TTC549 (cell line): Measurements from ENCODE around the gene C11orf68.

Experiments used
- FAIRE-seq: peaks from 2 replicates; lab custom pipeline; 2012; peaks lifted over from hg19 to GRCh38; lab: Jason Lieb, UNC

Gene C11orf68

DNA sequence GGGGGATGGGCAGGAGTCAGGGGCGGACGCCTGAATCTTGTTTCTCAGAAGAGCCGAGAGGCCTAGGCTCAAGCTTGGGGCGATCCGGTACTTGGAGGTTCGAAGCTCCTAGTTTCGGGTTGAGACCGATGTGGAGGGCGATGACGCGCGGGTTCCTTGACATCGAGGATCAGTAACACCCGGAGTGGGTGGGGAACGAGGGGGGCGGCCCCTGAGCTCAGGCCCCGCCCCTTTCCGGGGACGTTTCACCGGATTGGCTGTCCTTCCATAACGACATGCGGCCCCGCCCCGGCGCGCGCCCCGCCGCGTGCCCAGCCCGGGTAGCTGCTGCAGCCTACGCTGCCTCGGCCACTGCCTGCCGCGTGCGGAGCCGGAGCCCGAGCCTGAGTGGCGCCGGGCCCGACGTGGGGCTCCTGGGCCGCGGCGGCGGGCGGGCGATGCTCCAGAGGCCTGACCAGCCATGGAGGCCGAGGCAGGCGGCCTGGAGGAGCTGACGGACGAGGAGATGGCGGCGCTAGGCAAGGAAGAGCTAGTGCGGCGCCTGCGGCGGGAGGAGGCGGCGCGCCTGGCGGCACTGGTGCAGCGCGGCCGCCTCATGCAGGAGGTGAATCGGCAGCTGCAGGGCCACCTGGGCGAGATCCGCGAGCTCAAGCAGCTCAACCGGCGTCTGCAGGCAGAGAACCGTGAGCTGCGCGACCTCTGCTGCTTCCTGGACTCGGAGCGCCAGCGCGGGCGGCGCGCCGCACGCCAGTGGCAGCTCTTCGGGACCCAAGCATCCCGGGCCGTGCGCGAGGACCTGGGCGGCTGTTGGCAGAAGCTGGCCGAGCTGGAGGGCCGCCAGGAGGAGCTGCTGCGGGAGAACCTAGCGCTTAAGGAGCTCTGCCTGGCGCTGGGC is 28.3 kb downstream of the C11orf68 start, which contains the start of gene CCDC85B:
Gene CCDC85B, plus strand, starts transcription at position 350 of the 895 bp plus-strand sequence. Its CDS starts 111 bp downstream, at position 461.
- FAIRE-seq: no peak

DNA sequence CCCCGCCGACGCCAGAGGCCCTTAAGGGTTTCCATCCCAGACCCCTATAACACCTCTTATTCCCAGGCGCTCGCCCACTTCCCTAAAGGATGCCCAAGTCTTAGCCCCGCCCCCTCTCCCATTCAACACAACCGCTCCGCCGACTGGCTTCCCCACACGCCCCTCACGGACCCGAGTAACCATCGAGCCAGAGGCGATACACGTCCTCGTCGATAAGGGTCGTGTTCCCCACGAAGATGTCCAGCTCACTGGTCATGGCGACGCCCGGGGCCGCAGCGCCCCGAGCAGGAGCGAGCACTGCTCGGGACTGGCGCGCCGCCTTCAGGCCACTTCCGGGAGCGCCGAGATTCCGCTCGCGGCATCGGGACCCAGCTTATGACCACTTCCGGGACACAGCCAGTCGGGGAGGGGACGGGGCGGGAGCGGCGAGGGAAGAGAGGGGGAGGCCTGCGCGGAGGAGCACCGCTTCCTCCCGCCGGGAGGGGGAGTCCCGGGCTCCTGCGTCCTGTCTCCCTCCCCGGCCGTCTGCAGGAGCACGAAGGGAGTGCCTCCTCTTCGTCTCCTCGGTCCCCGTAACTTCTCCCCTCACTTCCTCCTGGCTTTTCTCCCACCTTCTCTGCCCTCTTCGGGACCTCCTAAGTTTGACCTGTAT is 30.6 kb downstream of the C11orf68 start, which contains the start of gene FIBP:
Gene FIBP, minus strand, starts transcription at position 309 of the 652 bp plus-strand sequence. Its CDS starts 53 bp downstream, at position 256.
- no peak for FAIRE-seq

DNA sequence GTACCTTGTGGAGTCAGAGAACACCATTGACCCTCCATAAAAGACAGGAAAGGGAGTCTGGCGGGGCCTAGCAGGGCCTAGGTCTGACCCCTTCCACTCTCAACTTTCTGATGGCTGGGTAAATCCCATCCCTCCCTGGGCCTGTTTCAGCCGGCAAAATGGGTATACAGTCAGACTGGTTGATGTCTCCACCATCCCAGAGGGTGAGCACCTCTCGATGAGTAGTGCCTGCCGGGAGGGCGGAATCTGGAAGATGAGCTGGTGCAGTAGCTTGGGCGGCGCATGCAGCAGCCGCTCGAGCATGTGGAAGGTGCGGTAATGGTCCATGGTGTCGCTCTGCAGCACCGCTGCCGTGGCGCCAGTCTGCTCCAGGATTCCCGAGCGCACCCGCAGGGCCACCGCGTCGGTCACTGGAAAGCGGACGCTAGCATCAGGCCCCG is 31.1 kb downstream of the C11orf68 start:
- no peak for FAIRE-seq

DNA sequence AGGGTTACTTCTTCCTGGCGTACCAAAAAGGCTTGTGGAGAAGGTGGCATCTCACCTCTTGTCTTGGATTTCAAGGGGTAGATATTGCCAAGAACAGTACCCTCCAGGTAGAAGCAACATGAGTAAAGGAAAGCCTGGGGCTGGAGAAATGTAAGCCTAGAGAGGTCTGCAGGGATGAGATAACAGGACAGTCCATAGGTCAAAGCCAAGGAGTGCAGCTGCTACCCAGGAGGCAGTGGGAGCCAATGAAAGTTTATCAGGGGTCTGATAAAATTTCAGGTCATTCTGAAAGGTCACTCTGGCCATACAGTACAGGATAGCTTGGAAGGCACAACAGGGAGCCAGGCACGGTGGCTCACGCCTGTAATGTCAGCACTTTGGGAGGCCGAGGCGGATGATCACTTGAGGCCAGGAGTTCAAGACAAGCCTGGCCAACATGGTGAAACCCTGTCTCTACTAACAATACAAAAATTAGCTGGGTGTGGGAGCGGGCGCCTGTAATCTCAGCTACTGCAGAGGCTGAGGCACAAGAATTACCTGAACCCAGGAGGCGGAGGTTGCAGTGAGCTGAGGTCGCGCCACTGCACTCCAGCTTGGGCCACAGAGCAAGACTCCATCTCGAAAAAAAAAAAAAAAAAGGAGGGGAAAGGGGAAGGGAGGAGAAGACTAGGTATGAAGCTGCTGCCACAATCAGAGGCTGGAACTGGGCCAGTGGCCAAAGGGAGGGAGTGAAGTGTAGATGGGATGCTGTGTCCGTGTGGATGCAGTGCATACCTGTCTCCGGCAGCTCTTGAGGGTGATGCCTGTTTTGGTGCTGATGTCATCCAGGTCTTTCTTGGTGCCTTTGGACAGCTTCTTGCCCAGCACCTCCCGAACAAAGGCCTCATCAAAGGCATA is 31.8 kb downstream of the C11orf68 start:
- FAIRE-seq: no peak

DNA sequence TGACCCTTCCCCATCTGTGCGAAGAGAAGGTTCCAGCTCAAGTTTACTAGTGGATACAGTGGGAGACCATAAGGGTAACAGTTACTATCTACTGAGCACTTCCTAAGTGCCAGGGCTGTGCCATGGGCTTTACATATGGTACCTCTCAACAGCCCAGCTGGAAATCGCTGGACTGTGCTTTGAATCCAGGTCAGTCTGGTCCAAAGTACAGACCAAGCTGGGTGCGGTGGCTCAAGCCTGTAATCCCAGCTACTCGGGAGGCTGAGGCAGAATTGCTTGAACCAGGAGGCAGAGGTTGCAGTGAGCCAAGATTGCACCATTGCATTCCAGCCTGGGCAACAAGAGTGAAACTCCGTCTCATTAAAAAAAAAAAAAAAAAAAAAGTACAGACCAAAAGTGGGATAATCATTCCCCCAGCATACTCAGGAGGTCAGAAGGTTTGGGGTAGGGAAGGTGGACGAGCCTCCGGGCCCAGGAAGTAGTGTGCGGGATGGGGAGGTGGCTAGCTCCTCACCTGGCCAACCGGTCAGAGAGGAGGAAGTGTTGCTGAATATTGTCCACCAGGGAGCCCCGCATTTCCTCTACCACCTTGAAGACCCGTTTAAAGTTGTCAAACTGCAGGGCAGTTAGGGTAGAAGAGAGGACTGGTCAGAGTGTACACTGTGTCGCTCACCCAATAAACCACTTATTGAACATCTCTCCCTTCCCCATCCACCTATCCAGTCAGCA is 32.9 kb downstream of the C11orf68 start:
- FAIRE-seq: no peak

DNA sequence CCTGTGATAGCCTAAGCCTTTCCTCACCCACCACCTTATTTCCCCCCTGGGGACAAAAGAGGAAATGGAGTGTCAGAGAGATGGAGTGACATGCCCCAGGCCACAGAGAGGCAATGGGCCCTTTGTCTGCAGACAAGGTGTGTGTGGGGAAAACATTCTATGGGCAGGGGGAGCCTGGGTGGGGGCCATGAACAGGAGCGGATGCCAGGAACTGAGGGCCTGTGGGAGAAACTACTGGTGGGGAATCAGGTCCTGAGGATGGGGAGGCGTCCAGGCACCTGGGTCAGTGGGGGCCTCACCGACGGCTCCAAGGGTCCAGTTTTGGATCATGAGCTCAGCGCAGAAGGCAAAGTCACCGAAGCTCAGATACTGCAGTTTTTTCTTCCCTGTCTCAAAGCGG is 33.6 kb downstream of the C11orf68 start:
- no peak for FAIRE-seq

DNA sequence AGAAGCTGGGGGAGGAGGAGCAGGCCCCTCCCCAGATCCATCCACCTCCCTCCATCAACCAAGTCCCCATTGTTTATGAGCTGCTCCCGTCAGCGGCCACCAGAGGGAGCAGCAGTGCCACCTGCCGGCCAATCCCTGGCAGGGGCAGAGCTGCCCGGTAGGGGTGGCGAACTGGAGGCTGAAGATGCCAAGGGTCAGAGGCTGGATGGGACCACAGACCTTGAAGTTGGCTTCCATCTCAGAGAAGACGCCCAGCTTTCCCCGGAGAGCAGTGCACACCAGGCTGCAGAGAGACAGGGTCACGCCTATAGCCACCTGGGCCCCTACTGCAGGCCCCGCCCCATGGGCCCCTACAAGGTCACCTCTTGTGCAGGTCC is 34.2 kb downstream of the C11orf68 start:
- FAIRE-seq: no peak

DNA sequence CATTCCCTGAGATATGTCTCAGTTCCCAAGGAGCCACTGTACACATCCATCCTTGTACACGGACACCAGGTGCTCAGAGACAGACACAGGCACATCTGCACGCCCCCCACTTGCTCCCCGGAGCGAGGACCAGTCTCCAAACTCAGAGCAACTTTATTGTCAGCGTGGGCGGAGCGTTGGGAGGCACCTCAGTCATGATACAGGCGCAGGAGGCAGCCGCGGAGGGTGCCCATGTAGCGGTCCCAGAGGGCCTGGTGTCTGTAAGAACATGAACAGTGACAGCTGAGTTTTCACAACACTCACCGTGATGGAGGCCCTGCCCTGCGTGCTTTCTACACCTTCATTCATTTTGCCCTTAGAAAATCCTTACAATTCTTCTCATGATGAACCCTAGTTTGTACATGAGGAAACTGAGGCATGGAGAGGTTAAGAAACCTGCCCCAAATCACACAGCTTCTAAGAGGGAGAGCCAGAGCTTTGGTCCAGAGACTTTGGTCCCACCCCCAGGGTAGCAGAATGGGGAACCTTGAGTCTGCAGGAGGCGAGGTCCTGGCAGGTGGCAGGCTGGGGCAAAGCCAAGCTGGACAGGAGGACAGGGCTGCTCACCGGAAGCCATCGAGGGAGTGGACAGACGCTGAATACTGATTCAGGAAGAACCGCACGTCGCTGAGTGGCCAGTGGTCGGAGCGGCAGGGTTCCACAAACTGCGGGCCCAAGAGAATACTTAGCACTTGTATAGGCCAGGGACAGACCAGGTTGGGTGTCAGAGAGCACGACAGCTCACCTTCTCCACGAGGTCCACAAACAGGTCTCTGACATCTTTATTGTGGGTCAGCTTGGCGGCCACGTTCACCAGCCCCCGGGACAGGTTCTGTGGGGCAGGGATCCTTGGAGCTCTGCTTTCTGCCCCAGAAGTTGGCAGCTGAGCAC is 34.8 kb downstream of the C11orf68 start:
- no peak for FAIRE-seq

DNA sequence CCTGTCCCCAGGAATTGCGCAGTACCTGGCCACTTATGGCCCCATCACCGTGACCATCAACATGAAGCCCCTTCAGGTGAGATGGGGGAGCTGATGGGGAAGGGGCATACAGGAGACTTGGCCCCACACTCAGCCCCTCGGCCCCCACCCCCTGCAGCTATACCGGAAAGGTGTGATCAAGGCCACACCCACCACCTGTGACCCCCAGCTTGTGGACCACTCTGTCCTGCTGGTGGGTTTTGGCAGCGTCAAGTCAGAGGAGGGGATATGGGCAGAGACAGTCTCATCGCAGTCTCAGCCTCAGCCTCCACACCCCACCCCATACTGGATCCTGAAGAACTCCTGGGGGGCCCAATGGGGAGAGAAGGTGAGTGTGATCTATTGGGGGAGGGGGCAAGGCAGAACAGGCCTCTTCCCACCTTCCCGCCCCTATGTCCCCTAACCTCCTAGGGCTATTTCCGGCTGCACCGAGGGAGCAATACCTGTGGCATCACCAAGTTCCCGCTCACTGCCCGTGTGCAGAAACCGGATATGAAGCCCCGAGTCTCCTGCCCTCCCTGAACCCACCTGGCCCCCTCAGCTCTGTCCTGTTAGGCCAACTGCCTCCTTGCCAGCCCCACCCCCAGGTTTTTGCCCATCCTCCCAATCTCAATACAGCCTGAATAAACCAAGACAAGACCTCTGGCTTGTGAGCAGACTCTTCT is 35.7 kb downstream of the C11orf68 start:
- no peak for FAIRE-seq

DNA sequence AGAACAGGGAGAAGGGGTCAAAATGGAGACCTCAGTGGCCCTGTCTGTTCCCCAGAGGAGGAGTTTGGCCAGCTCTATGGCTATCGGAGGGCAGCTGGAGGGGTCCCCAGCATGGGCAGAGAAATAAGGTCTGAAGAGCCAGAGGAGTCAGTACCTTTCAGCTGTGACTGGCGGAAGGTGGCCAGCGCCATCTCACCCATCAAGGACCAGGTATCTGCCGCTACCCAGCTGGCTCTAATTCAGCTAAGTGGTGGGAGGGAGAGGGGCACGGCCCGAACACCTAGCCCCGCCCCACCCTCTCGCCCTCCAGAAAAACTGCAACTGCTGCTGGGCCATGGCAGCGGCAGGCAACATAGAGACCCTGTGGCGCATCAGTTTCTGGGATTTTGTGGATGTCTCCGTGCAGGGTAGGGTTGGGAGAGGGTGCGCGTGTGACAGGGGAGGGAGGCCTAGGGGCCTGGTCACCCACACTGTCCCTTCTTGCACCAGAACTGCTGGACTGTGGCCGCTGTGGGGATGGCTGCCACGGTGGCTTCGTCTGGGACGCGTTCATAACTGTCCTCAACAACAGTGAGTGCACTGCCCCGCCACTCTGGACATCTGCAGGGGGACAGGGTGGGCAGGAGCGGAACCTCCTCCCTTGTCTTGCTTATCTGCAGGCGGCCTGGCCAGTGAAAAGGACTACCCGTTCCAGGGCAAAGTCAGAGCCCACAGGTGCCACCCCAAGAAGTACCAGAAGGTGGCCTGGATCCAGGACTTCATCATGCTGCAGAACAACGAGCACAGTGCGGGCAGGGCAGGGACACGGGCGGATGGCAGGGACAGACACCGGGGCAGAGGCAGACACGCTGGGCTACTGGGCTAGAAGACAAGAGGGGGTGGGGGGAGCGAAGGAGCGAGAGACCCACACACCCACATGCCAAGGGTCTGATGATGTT is 36.5 kb downstream of the C11orf68 start:
- FAIRE-seq: no peak

DNA sequence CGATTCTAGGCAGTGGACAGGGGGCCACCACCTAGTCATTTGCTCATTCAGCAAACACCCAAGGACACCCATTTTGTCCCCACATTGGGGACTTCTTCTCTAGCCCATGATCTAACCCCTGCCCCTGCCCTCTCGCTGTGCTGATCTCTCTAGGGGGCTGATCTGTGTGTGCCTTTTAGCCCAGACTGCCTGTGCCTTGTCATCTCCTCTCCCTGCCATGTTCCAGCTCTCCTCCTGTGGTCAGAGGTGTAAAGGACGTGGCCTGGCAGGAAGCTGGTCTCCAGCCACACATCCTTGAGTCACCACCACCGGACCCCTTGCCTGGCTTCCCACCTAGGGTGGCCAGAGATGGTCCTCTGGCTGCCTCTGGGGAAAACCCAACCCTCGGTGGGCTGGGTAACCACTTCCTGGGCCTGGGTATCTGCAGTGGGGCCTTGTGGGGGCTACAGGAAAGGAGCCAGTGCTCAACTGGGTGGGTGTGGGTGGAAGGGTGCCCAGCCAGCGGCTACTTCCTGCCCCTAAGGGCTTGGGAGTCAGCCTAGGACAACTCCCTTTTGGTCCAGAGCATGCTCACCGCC is 37.9 kb downstream of the C11orf68 start:
- FAIRE-seq: no peak

DNA sequence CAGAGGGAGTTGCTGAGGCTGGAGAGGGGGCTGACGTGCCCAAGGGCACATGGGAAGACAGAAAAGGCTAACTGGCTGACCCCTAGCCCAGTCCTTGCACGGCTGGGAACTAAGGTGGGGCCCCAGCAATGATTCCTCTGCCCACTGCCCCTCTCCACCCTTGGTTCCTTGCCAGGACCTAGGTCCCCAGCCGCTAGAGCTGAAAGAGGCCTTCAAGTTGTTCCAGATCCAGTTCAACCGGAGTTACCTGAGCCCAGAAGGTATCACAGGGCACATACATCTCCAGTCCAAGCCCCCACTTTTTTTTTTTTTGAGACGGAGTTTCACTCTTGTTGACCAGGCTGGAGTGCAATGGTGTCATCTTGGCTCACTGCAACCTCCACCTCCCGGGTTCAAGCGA is 38.8 kb downstream of the C11orf68 start:
- no peak for FAIRE-seq

DNA sequence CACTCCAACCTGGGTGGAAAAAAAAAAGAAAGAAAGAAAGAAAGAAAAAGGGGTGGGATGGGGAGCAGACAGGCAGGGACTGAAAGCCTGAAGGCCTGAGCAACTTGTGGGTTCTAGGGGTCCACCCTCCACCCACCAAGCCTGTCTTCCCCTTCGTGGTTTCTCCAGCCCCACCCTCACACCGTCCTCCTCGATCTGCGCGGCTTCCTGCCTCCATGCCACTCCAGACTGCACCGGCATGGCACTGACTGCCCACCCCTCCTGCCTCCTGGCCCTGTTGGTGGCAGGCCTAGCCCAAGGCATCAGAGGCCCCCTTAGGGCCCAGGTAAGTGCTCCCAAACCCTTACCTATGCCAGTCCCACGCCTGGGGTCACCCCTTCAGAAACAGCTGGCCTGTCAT is 39.2 kb downstream of the C11orf68 start, which contains the start of gene CTSW:
Gene CTSW, plus strand, starts transcription at position 221 of the 400 bp plus-strand sequence. Its CDS starts 18 bp downstream, at position 239.
- no peak for FAIRE-seq

DNA sequence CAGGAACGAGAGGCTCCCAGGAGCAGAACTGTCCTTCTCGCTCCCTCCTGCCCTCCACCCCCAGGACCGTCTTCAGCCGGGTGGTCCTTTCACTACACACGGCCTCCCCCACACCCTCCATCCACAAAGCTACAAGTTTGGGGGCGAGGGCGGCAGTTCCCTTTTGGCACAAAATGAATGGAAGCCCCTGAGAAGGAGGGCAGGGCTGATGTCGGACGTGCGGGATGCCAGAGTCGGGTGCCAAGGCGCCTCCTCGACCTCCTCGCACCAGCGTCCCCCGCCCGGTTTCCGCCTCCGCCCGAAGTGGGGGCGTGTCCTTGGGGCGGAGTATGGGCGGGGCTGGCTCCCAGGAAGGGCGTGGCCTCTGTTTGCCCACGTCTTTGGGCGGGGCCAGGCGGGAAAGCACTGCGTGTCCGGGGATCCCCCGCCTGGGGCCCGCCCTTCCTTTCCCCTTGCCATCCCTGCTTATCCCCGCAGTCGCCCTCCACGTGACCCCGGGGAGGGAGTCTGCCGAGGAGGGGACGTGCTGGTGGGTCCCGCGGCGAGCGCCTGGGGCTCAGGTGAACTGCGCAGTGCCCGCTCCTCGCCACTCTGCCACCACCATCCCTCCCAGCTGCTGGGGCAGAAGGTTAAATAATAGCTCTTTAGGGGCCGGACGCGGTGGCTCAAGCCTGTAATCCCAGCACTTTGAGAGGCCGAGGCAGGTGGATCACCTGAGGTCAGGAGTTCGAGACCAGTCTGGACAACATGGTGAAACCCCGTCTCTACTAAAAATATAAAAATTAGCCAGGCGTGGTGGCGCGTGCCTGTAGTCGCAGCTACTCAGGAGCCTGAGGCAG is 45.3 kb downstream of the C11orf68 start:
- FAIRE-seq: peak; percentile 9

DNA sequence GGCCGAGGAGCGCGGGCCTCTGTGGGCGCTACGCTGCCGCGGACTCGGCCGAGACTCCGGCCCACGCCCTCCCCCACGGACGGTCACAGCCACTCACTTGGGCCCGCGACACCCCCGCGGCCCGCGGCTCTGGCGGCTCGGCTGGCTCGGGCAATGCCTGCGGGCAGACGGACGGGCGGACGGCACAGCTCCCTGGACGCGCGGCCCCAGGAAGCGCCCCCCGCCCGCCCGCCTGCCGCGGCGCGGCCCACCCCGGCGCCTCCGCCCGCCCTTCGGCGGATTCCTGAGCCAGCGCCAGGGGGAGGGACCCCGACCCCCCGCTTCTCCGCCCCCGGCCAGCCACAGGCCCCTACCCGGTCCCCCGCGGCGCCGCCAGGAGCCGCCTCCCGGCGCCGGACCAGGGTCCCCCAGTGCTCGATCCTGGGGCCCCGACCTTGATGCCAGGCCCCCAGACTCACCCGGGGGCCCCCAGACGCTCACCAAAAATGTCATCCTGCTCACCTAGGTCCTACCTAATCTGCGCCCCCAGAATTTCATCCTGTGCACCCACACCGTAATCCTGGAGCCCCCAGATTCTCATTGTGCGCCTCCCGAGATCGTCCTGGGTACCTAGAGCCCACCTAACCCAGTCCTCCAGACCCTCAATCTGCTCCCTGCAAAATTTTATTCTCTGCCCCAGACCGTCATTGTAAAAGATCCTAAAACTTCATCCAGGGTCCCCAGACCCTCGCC is 46.1 kb downstream of the C11orf68 start, which contains the start of gene EFEMP2:
Gene EFEMP2, minus strand, starts transcription at position 215 of the 732 bp plus-strand sequence. CDS start 446 bp downstream, outside the sequence.
- FAIRE-seq: no peak

DNA sequence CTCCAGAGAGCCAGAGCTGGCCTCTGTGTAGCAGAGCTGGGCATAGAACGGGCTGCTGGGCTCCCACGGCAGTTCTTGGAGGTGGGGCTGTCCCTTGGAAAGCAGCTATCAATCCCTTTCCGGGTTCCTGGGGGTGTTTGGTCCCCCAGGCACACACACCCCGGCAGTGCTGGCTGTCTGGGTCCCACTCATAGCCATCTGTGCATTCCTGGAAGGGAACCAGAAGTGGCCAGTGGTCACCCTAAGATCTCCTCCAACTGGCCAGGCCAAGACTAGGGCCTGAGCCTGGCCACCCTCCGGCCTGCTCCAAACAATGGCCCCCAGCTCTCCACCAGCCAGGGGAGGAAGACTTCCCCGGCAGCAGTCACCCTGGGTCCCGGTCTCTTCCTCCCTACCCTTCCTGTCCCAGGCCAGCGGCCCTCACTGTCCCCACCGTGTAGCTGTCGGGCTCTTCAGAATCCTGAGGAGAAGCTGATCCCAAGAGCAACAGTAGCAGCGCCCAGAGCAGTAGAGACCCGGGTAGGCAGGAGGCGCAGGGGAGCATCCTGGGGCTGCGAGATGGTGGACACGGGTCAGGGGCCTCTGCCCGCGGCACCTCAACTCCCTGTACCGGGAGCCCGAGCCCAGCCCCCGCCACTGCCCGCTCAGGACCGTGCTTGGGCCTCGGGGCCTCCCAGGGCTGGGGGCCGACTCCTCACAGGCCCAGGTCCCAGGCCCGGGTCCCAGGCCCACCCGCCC is 46.9 kb downstream of the C11orf68 start:
- no peak for FAIRE-seq
